Measurements from ENCODE around the gene CNTNAP2.

CNTNAP2 gene

GRCh38 chr7:147519062-147519461, 1402.5 kb downstream of the CNTNAP2 start:
- DNase-seq, result no peak

- DNase-seq, result no peak
Measured at GRCh38 chr7:147523056-147523455, 1406.5 kb downstream of the CNTNAP2 start.

DNA sequence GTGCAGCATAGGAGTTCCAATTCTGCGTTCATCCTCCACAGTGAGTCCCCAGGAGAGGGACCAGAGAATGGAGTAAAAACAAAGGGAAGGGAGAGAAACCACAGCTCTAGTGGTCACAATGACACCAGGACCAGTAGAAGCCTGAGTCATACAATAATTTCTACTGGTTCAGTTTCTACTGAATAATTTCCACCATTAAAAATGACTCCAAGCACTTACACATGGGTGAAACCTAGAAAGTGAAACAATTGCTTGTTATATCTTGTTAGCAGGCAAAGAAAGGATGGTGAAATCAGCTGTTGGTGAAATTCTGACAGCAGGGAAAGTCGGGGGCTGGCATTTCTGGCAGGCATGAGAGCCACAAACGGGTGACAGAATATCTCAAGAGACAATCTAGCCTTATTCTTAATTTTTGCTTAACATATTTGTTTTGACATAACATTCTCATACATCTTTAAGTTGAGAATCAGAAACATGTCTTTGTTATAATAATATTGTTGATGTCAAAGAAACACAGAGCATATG, 1408.2 kb downstream of the CNTNAP2 start:
- DNase-seq, result no peak

DNA sequence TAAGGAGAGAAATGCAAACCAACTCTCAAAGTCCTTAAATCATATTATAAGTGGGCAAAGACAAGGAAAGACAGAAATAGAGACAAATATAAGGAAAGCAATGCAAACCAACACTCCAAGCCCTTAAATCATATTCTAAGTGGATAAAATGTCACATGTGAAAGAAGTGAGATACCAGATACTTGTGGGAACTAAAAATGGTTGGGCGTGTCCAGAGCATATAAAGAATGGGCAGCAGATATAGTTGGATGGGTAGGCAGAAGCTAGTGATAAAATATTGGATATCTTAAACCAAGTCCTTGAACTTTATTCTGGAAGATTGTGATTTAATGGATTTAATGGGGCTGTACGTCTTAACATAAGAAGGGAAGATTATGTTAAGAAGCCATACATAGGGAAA, 1408.7 kb downstream of the CNTNAP2 start:
- DNase-seq, result no peak

DNA sequence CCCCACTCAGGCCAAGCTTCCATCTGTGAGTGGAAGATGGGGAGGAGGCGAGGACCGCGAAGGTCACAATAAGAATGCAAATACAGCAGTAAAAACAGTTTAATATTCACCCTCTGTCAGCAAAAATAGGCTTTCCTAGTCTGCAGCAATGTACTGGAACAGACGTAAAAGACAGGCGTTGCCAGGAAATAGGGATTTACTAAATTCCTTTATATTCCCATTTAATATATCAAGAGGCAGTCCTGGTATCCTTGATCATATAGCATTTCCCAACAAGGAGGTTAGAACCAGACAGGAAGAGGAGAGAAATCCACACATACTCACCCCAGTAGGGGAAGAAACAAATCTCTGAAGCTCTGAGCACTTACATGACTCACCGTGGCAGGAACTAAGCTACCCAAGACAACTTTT, 1419.1 kb downstream of the CNTNAP2 start:
- DNase-seq, result no peak

DNA sequence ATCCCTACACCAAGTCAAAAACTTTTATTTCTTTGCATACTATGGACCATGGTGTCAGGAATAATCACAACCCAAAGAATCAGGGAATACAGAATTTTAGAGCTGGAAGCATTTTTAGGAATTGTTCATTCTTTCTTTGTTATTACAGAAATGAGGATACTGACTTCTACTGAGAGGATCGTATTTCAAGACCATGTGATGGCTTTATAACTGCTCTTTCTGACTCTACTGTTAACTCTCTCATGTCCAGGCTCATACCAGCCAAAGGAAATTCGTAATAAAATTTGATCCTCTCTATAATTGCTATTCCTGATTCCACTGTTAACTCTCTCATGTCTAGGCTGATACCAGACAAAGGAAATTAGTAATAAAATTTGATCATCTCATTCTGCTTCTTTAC, 1423.1 kb downstream of the CNTNAP2 start:
- DNase-seq, result no peak

DNA sequence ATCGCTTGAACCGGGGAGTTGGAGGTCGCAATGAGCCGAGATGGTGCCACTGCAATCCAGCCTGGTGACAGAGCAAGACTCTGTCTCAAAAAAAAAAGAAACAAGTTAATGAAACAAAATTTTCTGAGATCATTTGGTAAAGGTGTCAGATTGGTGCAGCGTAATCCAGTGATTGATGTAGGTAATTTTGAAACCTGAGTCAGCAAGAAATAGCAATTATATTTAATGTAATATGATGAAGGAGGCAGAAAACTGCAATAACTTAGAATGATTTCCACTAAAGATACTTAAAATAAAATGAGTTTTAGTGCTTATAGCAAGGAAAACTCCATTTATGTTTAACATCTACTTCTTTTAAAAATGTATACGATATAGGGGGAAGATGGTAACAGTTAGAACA, 1424.1 kb downstream of the CNTNAP2 start:
- no peak for DNase-seq

- no peak for DNase-seq
Measured at GRCh38 chr7:147541261-147541660, 1424.7 kb downstream of the CNTNAP2 start.

GRCh38 chr7:147547252-147547897, 1430.8 kb downstream of the CNTNAP2 start:
- DNase-seq, result no peak

DNA sequence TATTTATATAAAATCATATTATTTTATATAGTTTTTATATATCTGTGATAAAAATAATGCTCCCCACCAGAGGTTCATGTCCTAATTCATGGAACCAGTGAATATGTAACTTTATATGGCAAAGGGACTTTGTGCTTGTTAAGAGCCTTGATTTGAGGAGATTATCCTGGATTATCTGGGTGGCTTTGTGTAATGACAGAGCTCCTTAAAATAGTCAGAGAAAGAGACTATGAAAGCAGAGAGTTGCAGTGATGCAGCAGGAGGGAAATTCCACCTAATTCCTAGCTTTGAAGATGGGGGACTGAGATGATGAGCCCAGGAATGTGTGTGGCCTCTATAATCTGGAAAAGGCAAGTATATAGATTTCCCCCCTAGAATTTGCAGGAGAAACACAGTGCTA, 1439.7 kb downstream of the CNTNAP2 start:
- no peak for DNase-seq

GRCh38 chr7:147563669-147564068, 1447.1 kb downstream of the CNTNAP2 start:
- no peak for DNase-seq

GRCh38 chr7:147564786-147565476, 1448.3 kb downstream of the CNTNAP2 start:
- no peak for DNase-seq

- no peak for DNase-seq
Measured at GRCh38 chr7:147567043-147567442, 1450.4 kb downstream of the CNTNAP2 start.

DNA sequence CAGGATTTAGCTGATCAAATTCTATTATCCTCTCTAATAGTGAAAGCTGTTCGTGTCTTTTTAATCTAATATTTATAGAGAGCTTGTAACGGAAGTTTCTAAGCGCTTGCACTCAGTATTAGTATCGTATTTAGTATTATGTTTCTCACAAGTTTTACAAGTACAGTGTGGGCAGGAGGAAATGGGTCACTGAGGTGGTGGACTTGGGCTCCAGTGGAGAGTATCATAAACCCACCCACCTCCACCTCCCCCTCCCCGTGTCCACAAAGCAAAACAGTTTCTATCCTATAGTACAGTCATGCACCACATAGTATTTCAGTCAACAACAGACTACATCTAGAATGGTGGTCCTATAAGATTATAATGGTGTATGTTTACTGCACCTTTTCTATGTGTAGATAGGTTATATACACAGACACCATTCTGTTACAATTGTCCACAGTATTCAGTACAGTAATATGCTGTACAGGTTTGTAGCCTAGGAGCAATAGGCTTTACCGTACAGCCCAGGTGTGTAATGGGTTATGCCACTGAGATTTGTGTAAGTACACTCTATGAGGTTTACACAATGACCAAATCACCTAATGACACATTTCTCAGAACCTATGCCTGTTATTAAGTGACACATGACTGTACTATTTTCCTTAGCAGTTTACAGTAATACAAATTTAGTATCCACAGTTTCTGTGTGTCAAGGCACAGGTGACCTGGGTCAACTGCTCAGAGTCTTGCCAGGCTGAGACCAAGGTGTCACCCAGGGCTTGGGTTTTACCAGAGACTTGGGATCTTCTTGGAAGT, 1452.7 kb downstream of the CNTNAP2 start:
- no peak for DNase-seq

DNA sequence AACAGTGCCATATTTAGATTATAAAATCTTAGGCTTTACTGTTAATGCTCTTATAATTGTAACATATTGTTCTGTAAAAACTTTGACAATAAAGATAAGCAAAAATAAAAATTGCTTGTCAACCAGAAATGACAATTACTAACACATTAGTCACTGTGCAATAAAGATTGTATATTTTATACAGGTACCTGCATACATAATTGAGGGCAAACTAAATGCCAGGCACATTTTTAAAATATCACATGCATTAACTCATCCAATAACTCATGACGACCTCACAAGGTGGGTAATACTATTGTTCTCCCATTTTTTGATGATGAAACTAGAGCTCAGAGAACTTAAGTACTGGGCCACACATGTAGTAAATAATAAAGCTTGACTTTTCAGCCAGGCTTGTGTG, 1453.8 kb downstream of the CNTNAP2 start:
- no peak for DNase-seq

DNA sequence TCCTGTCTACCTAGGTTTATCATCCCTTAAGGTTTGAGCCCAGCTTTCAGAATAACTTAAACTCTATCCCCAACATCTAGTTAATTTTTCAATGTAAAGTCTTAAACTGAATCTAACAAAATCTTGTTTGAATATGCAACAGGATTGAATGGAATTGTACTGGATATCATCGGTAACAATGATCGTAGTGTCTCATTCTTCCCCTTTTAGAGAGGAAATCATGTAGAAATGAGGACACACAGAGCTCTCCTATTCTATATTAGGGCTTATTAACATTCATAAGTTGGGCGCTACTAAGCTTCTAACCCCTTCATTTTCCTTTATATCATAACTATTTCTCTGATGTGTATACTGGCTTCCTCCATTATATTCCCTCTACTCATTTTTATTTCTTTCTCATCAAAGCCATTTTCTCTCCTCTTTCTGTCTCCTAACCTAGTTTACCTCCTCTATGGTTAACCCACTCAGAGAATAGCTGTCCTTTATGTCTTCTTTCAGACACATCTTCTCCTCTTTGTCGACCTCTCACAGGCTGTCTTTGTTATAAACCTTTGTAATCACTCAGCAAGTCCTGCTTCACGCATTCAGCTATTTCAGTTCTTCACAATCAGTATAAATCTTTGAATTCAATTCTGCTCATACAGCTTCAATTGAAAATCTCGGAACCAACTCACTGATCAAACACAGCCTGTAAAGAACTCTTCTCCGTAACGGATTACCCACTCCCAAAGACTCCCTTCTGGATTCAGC, 1455.0 kb downstream of the CNTNAP2 start:
- DNase-seq, result peak in 1 of 2 donors; percentile 51

- no peak for DNase-seq
Measured at GRCh38 chr7:147578196-147578595, 1461.6 kb downstream of the CNTNAP2 start.

- no peak for DNase-seq
Measured at GRCh38 chr7:147579148-147579547, 1462.5 kb downstream of the CNTNAP2 start.

- no peak for DNase-seq
Measured at GRCh38 chr7:147584771-147585193, 1468.2 kb downstream of the CNTNAP2 start.

DNA sequence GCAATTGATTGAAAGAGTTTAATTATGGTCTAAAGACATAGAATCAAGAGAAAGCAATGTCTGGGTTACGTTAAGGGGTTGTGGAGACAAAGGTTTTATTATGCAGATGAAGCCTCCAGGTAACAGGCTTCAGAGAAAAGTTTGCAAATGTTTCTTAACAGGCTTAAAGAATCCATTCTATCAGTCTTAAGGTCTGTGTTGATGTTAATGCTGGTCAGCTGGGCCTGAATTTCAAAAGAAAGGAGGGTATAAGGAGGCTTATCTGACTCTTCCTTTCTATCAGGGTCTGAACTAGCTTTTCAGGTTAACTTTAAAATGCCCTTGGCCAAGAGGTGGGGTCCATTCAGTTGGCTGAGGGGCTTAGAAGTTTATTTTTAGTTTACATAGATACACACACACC, 1469.5 kb downstream of the CNTNAP2 start:
- DNase-seq, result no peak

DNA sequence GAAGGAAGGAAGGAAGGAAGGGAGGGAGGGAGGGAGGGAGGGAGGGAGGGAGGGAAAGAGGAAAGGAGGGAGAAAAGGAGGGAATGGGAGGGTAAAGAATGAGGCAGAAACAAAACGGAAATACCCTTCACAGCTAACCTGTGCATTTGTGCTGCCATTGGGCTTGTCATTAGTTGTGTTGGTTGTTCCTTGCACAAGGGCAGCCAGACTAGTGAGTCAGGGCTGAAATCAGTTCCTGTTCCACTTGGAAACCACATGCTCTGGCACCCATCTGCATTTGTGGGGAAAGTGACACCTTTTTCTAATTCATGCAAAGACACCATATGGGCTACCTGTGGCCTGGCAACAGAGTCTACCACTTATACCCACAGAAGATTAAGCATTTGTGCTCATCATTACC, 1469.9 kb downstream of the CNTNAP2 start:
- DNase-seq, result no peak

DNA sequence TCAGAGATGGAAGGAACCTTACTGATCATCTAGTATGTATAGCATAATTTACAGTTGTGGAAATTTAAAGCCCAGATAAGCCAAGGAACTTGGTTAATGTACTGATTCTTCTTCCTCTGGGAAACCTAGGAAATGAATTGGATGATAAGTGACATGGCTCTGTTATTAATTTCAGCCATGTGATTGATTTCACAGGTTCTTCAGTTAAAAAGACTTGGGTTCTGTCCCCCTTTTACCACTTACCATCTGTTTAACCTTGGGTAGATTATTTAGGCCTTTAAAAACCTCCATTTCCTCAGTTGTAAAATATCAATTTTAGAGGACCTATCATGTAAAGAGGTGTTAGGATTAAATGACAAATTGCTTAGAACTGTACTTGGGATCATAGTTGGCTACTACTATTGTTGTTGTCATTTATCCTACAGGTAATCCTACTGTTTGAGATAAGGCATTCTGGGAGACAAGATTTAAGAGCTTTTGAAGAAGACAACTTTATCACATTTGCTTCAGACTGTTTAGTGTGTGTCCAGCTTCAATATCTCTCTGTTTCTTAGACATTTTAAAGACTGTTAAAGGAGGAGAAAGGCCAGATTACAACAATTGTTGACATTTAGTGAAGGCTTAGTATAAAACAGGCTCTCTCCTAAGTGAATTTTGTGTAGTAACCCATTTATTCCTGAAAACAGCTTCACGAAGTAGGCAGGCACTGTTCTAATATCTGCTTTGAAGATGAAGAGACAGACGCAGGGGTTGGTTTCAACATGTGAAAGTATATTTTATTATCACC, 1476.9 kb downstream of the CNTNAP2 start:
- no peak for DNase-seq

Data from hippocampal formation (tissue), 2 donors.